NT2/D1 (cell line): ENCODE measurements around the gene DEDD.

Experiments
- YY1 ChIP-seq: IDR thresholded peaks from 2 replicates; pipeline ENCODE4 v1.6.1; 2011; ENCODE audit not compliant: insufficient read length, insufficient read depth
- ZNF274 ChIP-seq: IDR thresholded peaks from 2 replicates; pipeline ENCODE4 v1.6.1; 2011; ENCODE audit warnings: mild to moderate bottlenecking, low read depth, low read length

GRCh38 chr1:161113915-161114314 lies 18.6 kb downstream of the DEDD start:
- TF ChIP-seq ZNF274 (no peak), YY1 (no peak)
